Hair follicle dermal papilla cell (primary cell): ENCODE results near the gene DENND2D. TPM values are rescaled to one million over a fixed set of nuclear protein-coding genes. Genes with fewer than 3 reads are reported as not detected.

ENCODE experiments used
- small RNA-seq: library from RNA; depleted of rRNA; stranded (forward); fragments of <200 nt; gene quantifications from one replicate; pipeline ENCODE3, GENCODE V24; 2012
- total RNA-seq: library from RNA; depleted of rRNA; stranded (reverse); fragments of >200 nt; gene quantifications from 2 replicates; pipeline ENCODE4 v1.2.3, GENCODE V29; 2012

The DENND2D gene, protein sequence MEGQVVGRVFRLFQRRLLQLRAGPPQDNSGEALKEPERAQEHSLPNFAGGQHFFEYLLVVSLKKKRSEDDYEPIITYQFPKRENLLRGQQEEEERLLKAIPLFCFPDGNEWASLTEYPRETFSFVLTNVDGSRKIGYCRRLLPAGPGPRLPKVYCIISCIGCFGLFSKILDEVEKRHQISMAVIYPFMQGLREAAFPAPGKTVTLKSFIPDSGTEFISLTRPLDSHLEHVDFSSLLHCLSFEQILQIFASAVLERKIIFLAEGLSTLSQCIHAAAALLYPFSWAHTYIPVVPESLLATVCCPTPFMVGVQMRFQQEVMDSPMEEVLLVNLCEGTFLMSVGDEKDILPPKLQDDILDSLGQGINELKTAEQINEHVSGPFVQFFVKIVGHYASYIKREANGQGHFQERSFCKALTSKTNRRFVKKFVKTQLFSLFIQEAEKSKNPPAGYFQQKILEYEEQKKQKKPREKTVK
- 5.5 and 10.0 TPM in 2 replicates for total RNA-seq

DNA sequence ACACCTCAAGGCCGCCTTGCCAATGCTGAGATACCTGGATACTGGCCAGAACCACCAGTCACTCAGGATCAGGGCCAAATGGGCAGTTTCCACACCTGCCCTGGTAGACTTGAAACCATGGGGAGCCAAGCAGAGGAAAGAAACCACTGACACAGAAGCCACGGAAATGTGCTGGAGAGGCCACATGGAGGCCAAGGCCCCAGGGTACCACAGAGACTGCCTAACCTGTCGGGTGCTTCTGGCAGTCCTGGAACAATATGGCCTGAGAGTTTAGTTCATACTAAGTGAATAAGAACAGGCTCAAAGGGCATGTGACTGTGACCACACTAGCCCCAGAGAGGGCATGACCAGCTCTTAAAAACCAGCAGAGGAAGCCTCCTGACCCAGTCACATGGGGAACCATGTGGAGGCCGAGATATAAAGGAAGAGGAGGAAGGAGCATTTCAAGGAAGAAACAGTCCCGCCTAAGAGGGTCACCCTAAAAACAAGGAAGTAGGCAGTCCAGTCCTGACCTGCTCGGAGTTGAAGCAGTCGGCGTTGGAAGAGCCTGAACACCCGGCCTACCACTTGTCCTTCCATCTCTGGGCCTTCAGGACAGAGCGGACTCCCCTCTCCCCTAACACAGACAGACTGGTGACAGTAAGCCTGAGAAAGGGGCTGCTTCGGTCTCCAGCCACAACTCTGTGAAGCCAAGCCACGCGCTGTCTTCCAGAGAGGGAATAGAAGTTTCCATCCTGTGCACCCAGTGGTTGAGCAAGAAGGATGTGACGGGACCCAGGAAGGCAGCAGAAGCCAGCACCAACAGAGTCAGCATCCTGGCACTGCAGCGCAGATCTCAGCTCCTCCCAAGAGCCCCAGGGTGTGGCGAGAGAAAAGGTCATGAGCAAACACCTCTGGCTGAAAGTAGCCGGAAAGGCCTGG lies at the start of gene DENND2D:
DENND2D (minus strand) TSS at position 766 of the 921 bp plus-strand sequence; CDS start at position 579, 187 bp downstream.

DNA sequence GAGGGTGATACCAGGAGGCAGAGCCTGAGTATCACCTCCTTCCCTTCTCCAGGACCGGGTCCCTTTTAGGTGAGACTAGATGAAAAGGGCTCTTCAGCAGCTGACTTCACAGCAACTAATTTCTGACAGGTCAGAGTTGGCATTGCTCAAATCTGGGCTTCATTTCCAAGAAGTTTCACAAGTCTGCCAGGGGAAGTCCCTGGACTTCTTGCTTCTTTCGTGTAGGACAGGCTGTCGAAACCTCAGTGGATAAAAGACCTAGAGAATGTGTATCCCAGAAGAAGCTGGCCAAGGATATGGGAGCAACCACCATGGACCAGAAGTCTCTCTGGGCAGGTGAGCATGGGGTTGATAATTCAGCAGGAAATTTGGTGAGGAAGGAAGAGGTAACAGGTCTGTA lies 27.0 kb upstream of the DENND2D start, which contains the start of gene CHI3L2:
CHI3L2 (plus strand) TSS at position 280 of the 400 bp plus-strand sequence; CDS start at position 297, 17 bp downstream.

DNA sequence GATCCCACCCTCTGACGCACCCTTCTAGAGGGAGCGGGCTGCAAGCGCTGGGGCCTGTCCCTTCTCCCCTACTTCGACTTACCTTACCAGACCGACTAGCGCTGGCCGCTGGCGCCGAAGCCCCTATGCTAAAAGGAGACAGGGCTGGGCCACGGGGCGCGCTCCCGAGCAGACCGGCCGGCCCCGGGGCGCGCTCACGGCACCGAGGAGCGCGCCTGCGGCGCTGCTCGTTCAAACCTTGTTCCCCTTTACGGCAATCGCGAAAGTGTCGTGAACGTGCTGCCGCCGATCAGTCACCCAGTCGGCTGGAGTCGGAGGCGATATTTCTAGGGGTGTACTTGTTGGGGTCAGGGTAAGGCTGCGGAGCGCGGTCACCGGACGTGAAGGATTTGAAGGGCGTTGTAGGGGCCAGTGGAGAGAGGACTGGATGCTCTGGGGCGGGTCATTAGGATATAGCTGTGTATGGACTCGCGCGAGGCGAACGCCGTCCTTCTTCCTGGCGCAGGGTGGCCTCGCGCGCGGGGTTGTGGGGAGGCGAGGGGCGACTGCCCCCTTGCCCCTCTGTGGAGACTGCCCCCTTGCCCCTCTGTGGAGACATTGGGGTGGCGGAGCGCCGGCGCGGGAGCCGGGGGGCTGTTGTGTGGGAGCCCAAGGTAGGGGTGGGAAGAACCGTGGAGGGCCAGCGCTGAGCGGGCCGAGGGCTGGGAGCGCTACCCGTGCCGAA lies 60.3 kb downstream of the DENND2D start, which contains the start of the genes CEPT1 and DRAM2:
CEPT1 (plus strand) TSS at position 268 of the 724 bp plus-strand sequence. CDS start 7,492 bp downstream, outside the sequence.
DRAM2 (minus strand) TSS at position 138 of the 724 bp plus-strand sequence. CDS start 8,539 bp downstream, outside the sequence.

Small RNA genes within 50 kb of the gene (small RNA-seq; reads per million reads assigned to genes)
- gene AL355816.1: not detected

Other genes starting within 250 kb of the DENND2D start
- 11.4 and 11.5 TPM in 2 replicates for gene LRIF1, start 236.7 kb downstream of the DENND2D start, total RNA-seq
- gene DRAM2, start 60.6 kb downstream of the DENND2D start, total RNA-seq: 49.9 and 61.7 TPM in 2 replicates
- 35.9 and 37.6 TPM in 2 replicates for gene CEPT1, start 60.4 kb downstream of the DENND2D start, total RNA-seq
- gene CHI3L2, start 27.1 kb upstream of the DENND2D start, total RNA-seq: 0.49 TPM in 1 of 2 replicates, not detected in the other
- not detected in 2 replicates for gene CHIA, start 90.2 kb upstream of the DENND2D start, total RNA-seq
- 0.36 and 0.49 TPM in 2 replicates for gene OVGP1, start 227.1 kb upstream of the DENND2D start, total RNA-seq
- gene WDR77, start 248.6 kb upstream of the DENND2D start, total RNA-seq: 33.3 and 35.7 TPM in 2 replicates
- 98.8 and 100 TPM in 2 replicates for gene ATP5PB, start 248.8 kb upstream of the DENND2D start, total RNA-seq